IMR-90 (cell line): Measurements from ENCODE around the gene RASSF10. TPM values are rescaled to one million over a fixed set of nuclear protein-coding genes. Genes with fewer than 3 reads are reported as not detected.

Source experiments
- ATAC-seq: fragments of 200-7000 bp; cut with Tn5 transposase; 2 replicates; pipeline ENCODE4 v1.9.1; 2020; ENCODE audit warnings: low read depth, mild to moderate bottlenecking, moderate library complexity
- BruUV-seq: library from RNA; stranded (reverse); fragments of 400-500 nt; replicated peaks from 2 replicates; lab custom pipeline; 2021; lab: Mats Ljungman, UMichigan
- CTCF ChIA-PET: fragments of 300-600 bp; formaldehyde crosslinking; extraction: SDS; loops from one replicate; lab custom pipeline; 2021; ENCODE audit warnings: antibody characterized with exemption; lab: Yijun Ruan, JAX
- POLR2A ChIA-PET: fragments of 300-600 bp; sonication (Branson Sonifier 250); formaldehyde crosslinking; loops from one replicate; lab custom pipeline; 2022; ENCODE audit warnings: antibody characterized with exemption; ENCODE audit not compliant: unreplicated experiment; lab: Charles Lee
- DNase-seq: peaks from one replicate; pipeline ENCODE4 v3.0.0; 2013
- H2AFZ ChIP-seq: replicated peaks from 2 replicates; pipeline ENCODE3; 2013; ENCODE audit warnings: low read length, mild to moderate bottlenecking; ENCODE audit not compliant: poor library complexity
- H2AK5ac ChIP-seq: 2 replicates; pipeline ENCODE4 v1.6.1; 2013; ENCODE audit warnings: low read depth, low read length, inconsistent platforms
- H2AK9ac ChIP-seq: replicated peaks from 2 replicates; pipeline ENCODE3; 2013; ENCODE audit warnings: mild to moderate bottlenecking, low read depth, low read length, moderate library complexity; ENCODE audit not compliant: poor library complexity
- H2BK120ac ChIP-seq: 2 replicates; pipeline ENCODE4 v1.6.1; 2013; ENCODE audit warnings: low read depth, low read length, inconsistent platforms
- H2BK15ac ChIP-seq: 3 replicates; pipeline ENCODE4 v1.6.1; 2013; ENCODE audit warnings: low read depth, low read length, inconsistent platforms
- H2BK20ac ChIP-seq: 2 replicates; pipeline ENCODE4 v1.6.1; 2013; ENCODE audit warnings: low read depth, mild to moderate bottlenecking, inconsistent platforms, low read length, moderate library complexity
- H2BK5ac ChIP-seq: 2 replicates; pipeline ENCODE4 v1.6.1; 2013; ENCODE audit warnings: mild to moderate bottlenecking, low read depth, low read length, inconsistent platforms; ENCODE audit not compliant: poor library complexity, severe bottlenecking
- H3K14ac ChIP-seq: replicated peaks from 2 replicates; pipeline ENCODE4 v1.6.1; 2013; ENCODE audit warnings: low read depth, low read length, inconsistent platforms
- H3K18ac ChIP-seq: 2 replicates; pipeline ENCODE4 v1.6.1; 2013; ENCODE audit warnings: low read depth, low read length, control low read depth
- H3K23ac ChIP-seq: 2 replicates; pipeline ENCODE4 v1.6.1; 2013; ENCODE audit warnings: low read depth, low read length, inconsistent platforms
- H3K27ac ChIP-seq: 2 replicates; pipeline ENCODE4 v1.5.1; 2013; ENCODE audit warnings: mild to moderate bottlenecking, control low read depth, low read length; ENCODE audit not compliant: insufficient read depth
- H3K27me3 ChIP-seq: 2 replicates; pipeline ENCODE4 v1.6.1; 2013; ENCODE audit warnings: low read length; ENCODE audit not compliant: control insufficient read depth, insufficient read depth
- H3K36me3 ChIP-seq: 2 replicates; pipeline ENCODE4 v1.6.1; 2013; ENCODE audit warnings: low read length, mixed read lengths; ENCODE audit not compliant: control insufficient read depth, insufficient read depth
- H3K4ac ChIP-seq: 2 replicates; pipeline ENCODE4 v1.6.1; 2013; ENCODE audit warnings: low read depth, low read length, inconsistent platforms
- H3K4me1 ChIP-seq: 2 replicates; pipeline ENCODE4 v1.6.1; 2013; ENCODE audit warnings: low read length, mixed read lengths; ENCODE audit not compliant: control insufficient read depth, insufficient read depth
- H3K4me2 ChIP-seq: 2 replicates; pipeline ENCODE4 v1.6.1; 2013; ENCODE audit warnings: low read depth, mild to moderate bottlenecking, control low read depth, low read length, moderate library complexity
- H3K4me3 ChIP-seq: 2 replicates; pipeline ENCODE4 v1.5.1; 2013; ENCODE audit warnings: low read depth, mild to moderate bottlenecking, control low read depth, low read length, moderate library complexity; ENCODE audit not compliant: insufficient read depth
- H3K56ac ChIP-seq: 2 replicates; pipeline ENCODE4 v1.6.1; 2013; ENCODE audit warnings: low read length, inconsistent platforms; ENCODE audit not compliant: insufficient read depth; ENCODE audit errors: extremely low read depth
- H3K79me1 ChIP-seq, 2 experiments: 2 replicates each; pipeline ENCODE4 v1.6.1; 2013; ENCODE audit warnings: low read length in 2 of 2, inconsistent platforms in 1 of 2, low read depth in 1 of 2
- H3K9ac ChIP-seq: 2 replicates; pipeline ENCODE4 v1.6.1; 2013; ENCODE audit warnings: low read depth, low read length, control low read depth
- H3K9me1 ChIP-seq: 2 replicates; pipeline ENCODE4 v1.6.1; 2013; ENCODE audit warnings: low read length, inconsistent platforms; ENCODE audit not compliant: insufficient read depth
- H3K9me3 ChIP-seq: 2 replicates; pipeline ENCODE4 v1.6.1; 2013; ENCODE audit warnings: low read length; ENCODE audit not compliant: control insufficient read depth, insufficient read depth
- H4K20me1 ChIP-seq: 2 replicates; pipeline ENCODE4 v1.6.1; 2013; ENCODE audit warnings: low read length, inconsistent platforms; ENCODE audit not compliant: insufficient read depth
- H4K5ac ChIP-seq: 2 replicates; pipeline ENCODE4 v1.6.1; 2013; ENCODE audit warnings: mild to moderate bottlenecking, low read depth, low read length, control low read depth
- H4K8ac ChIP-seq, 2 experiments: 2 replicates each; pipeline ENCODE4 v1.6.1; 2013; ENCODE audit warnings: low read depth in 2 of 2, low read length in 2 of 2, control low read depth in 1 of 2, inconsistent platforms in 1 of 2
- H4K91ac ChIP-seq: 2 replicates; pipeline ENCODE4 v1.6.1; 2013; ENCODE audit warnings: low read depth, low read length, inconsistent platforms; ENCODE audit not compliant: insufficient read depth
- BHLHE40 ChIP-seq: fragments of 150-350 bp; IDR thresholded peaks from 2 replicates; pipeline ENCODE4 v1.6.1; 2016; ENCODE audit warnings: mild to moderate bottlenecking, low read depth, low read length
- CEBPB ChIP-seq: IDR thresholded peaks from 2 replicates; pipeline ENCODE4 v1.6.1; 2012; ENCODE audit warnings: low read depth, low read length, improper control_type of control experiment
- ELK1 ChIP-seq: fragments of 150-350 bp; IDR thresholded peaks from 2 replicates; pipeline ENCODE4 v1.6.1; 2016; ENCODE audit warnings: low read depth, mild to moderate bottlenecking, low read length, moderate library complexity, borderline replicate concordance
- NFE2L2 ChIP-seq: fragments of 150-350 bp; IDR thresholded peaks from 2 replicates; pipeline ENCODE4 v1.6.1; 2016; ENCODE audit warnings: low read depth, mild to moderate bottlenecking, low read length
- POLR2A ChIP-seq: IDR thresholded peaks from 2 replicates; pipeline ENCODE4 v1.6.1; 2012; ENCODE audit warnings: mild to moderate bottlenecking, low read depth, low read length
- SMC3 ChIP-seq: fragments of 150-350 bp; IDR thresholded peaks from 2 replicates; pipeline ENCODE4 v1.6.1; 2016; ENCODE audit warnings: low read depth, mild to moderate bottlenecking, antibody characterized with exemption, low read length, moderate library complexity
- USF2 ChIP-seq: fragments of 150-350 bp; IDR thresholded peaks from 2 replicates; pipeline ENCODE4 v1.6.1; 2017; ENCODE audit warnings: mild to moderate bottlenecking, antibody characterized with exemption, low read length, low read depth
- WGBS, 2 experiments: methylation state at CpG; one replicate each; pipeline versions ENCODE4 v1.1.5 to v1.1.7; 2013; ENCODE audit warnings: missing lambda C conversion rate in 2 of 2; ENCODE audit not compliant: insufficient read length in 1 of 2; ENCODE audit errors: extremely low coverage in 2 of 2; 5-methylcytosine and 5-hydroxymethylcytosine counted together
- dilution Hi-C: fragments of 300-500 bp; cut with HindIII; formaldehyde crosslinking; loops from one replicate; pipeline ENCODE4 v1.14.3; 2018; ENCODE audit warnings: low sequenced_read_pairs; ENCODE audit not compliant: unreplicated experiment
- in situ Hi-C: fragments of 300-500 bp; cut with MboI; formaldehyde crosslinking; loops from 3 replicates; pipeline ENCODE4 v1.14.3; 2019; ENCODE audit warnings: low sequenced_read_pairs, inconsistent platforms, mixed read lengths
- intact Hi-C: fragments of 100-400 bp; cut with micrococcal nuclease; formaldehyde crosslinking; loops from 2 replicates; pipeline ENCODE4 v1.10.0; 2022
- polyA plus RNA-seq, 3 experiments: library from polyadenylated mRNA; depleted of rRNA; stranded (reverse); fragments of >200 nt; gene quantifications; 2 replicates each; pipeline ENCODE4 v1.2.3, GENCODE V29; 2012; ENCODE audit warnings: low replicate concordance in 1 of 3
- total RNA-seq: library from RNA; depleted of rRNA; stranded (reverse); fragments of >200 nt; gene quantifications from 2 replicates; pipeline ENCODE4 v1.2.3, GENCODE V29; 2012

Gene RASSF10
- total and polyA plus RNA-seq, 2 of the 4 experiments (the other 2 are of a cell fraction): not detected

DNA sequence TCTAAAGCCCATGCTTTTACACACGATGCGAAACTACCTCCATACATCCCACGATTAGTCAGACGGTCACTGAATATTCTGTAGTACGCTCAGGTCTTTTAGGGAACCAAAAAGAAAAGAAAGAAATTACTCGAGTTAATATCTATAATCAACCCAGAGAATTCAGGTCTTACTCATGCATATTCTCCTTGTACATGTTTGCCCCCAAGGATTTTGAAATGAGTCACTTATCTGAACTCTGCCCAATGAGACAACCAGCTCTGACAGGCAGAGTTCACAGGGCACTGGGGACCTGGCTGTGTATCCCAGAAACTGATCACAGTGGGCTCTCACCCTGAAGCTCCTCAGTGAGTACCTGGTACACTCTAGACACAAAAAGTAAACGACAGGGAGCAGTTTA is 29.2 kb downstream of the RASSF10 start:
- no TSS peak for BruUV-seq
- H2AFZ ChIP-seq: no peak overlapping the region
- CTCF ChIA-PET: no interaction called here

More for the DNA sequence above, 29.2 kb downstream of the RASSF10 start:
- peaks cover 52% of the 10 kb centered on the region for H3K27me3 ChIP-seq
- no CpG with 5 or more reads among the region's 7 CpGs for WGBS, 2 experiments
- no peaks in the 10 kb centered on the region for H4K20me1 ChIP-seq
- no peak overlapping the region for H3K4me2 ChIP-seq
- H4K5ac ChIP-seq: no peak overlapping the region
- H2BK5ac ChIP-seq: no peak overlapping the region
- no peak for ATAC-seq
- no peak overlapping the region for H2AK9ac ChIP-seq
- no peak overlapping the region for H4K8ac ChIP-seq
- no peaks in the 10 kb centered on the region for H3K79me1 ChIP-seq
- no peak overlapping the region for H2BK20ac ChIP-seq
- H2BK120ac ChIP-seq: no peak overlapping the region
- no peak overlapping the region for H3K9ac ChIP-seq
- H3K56ac ChIP-seq: no peak overlapping the region
- no peak for DNase-seq
- dilution Hi-C loops: no loop called here
- H2AK5ac ChIP-seq: no peak overlapping the region
- no peak overlapping the region for H3K4ac ChIP-seq
- no peak overlapping the region for H3K27ac ChIP-seq
- no peak overlapping the region for H2BK15ac ChIP-seq
- 0 out of 2 replicates have a peak, but pooled peaks cover 2% of the 10 kb centered on the region for H3K9me1 ChIP-seq
- no peak overlapping the region for H3K18ac ChIP-seq
- no peak overlapping the region for H3K4me3 ChIP-seq
- H3K4me1 ChIP-seq: no peaks in the 10 kb centered on the region
- no peaks in the 10 kb centered on the region for H3K36me3 ChIP-seq
- POLR2A ChIA-PET: no interaction called here
- no peak overlapping the region for H3K14ac ChIP-seq
- in situ Hi-C loops: no loop called here
- H3K9me3 ChIP-seq: 0 out of 2 replicates have a peak, but pooled peaks cover 2% of the 10 kb centered on the region
- no peak for TF ChIP-seq ELK1
- TF ChIP-seq USF2: no peak
- no peak for TF ChIP-seq NFE2L2
- TF ChIP-seq POLR2A: no peak
- TF ChIP-seq CEBPB: no peak
- no peak for TF ChIP-seq BHLHE40
- TF ChIP-seq SMC3: no peak
- no peak overlapping the region for H3K23ac ChIP-seq
- H4K91ac ChIP-seq: no peak overlapping the region
- intact Hi-C loops: no loop called here
